Mesothelial cell of epicardium (in vitro differentiated cells): ENCODE measurements around the gene OR2B2. TPM values are rescaled to one million over a fixed set of nuclear protein-coding genes. Genes with fewer than 3 reads are reported as not detected.
A peak's percentile ranks its signal among the peaks of the same experiment; 100 is the strongest.

ENCODE experiments used
- DNase-seq, 2 experiments: peaks; one replicate each; pipeline ENCODE4 v3.0.0; 2021; ENCODE audit warnings: low spot score in 2 of 2; ENCODE audit not compliant: unreplicated experiment in 2 of 2
- H3K27ac Mint-ChIP-seq: 2 replicates; pipeline ENCODE4 v1.8.0; 2021; ENCODE audit warnings: mixed read lengths
- H3K27me3 Mint-ChIP-seq: 2 replicates; pipeline ENCODE4 v1.8.0; 2021; ENCODE audit warnings: low read depth, mixed read lengths
- H3K36me3 Mint-ChIP-seq: 2 replicates; pipeline ENCODE4 v1.8.0; 2021; ENCODE audit warnings: mixed read lengths
- H3K4me1 Mint-ChIP-seq: 2 replicates; pipeline ENCODE4 v1.8.0; 2021; ENCODE audit warnings: mixed read lengths
- H3K4me3 Mint-ChIP-seq: 2 replicates; pipeline ENCODE4 v1.8.0; 2021; ENCODE audit warnings: mild to moderate bottlenecking, moderate library complexity, mixed read lengths
- H3K9me3 Mint-ChIP-seq: 2 replicates; pipeline ENCODE4 v1.8.0; 2021; ENCODE audit warnings: mixed read lengths
- CTCF ChIP-seq: fragments of 200-600 bp; sonication (generic); IDR thresholded peaks from one replicate; pipeline ENCODE4 v1.5.0; 2021; ENCODE audit warnings: antibody characterized with exemption; ENCODE audit not compliant: unreplicated experiment
- total RNA-seq: library from RNA; stranded (reverse); gene quantifications from 3 replicates; pipeline ENCODE4 v1.2.1, GENCODE V29; 2021

Gene OR2B2
- total RNA-seq, 1 donor from 2014 or later: not detected

- Mint-ChIP-seq H3K9me3 (no peaks in the 10 kb centered on the region), H3K27ac (no peak overlapping the region), H3K4me3 (no peak overlapping the region), H3K36me3 (no peaks in the 10 kb centered on the region), H3K27me3 (no peaks in the 10 kb centered on the region), H3K4me1 (peaks cover 40% of the 10 kb centered on the region)
- no peak for TF ChIP-seq CTCF
- peak in 1 of 2 experiments; percentile 74 for DNase-seq
Observed at GRCh38 chr6:27890445-27891319, 21.5 kb downstream of the OR2B2 start.

- H3K4me1 Mint-ChIP-seq: peaks cover 40% of the 10 kb centered on the region
- no peak overlapping the region for H3K4me3 Mint-ChIP-seq
- no peaks in the 10 kb centered on the region for H3K9me3 Mint-ChIP-seq
- DNase-seq: no peak
- no peak for TF ChIP-seq CTCF
- H3K27me3 Mint-ChIP-seq: no peaks in the 10 kb centered on the region
- H3K36me3 Mint-ChIP-seq: no peaks in the 10 kb centered on the region
- H3K27ac Mint-ChIP-seq: no peak overlapping the region
Observed at GRCh38 chr6:27889628-27890444, 22.4 kb downstream of the OR2B2 start.

- Mint-ChIP-seq H3K9me3 (no peaks in the 10 kb centered on the region), H3K27me3 (no peaks in the 10 kb centered on the region), H3K4me1 (peaks cover 40% of the 10 kb centered on the region), H3K36me3 (no peaks in the 10 kb centered on the region), H3K27ac (no peak overlapping the region), H3K4me3 (no peak overlapping the region)
- no peak for TF ChIP-seq CTCF
- no peak for DNase-seq
Observed at GRCh38 chr6:27889275-27889627, 22.9 kb downstream of the OR2B2 start.

GRCh38 chr6:27888566-27888965, 23.6 kb downstream of the OR2B2 start:
- H3K9me3 Mint-ChIP-seq: no peaks in the 10 kb centered on the region
- no peak for TF ChIP-seq CTCF
- no peaks in the 10 kb centered on the region for H3K36me3 Mint-ChIP-seq
- DNase-seq: no peak
- peaks cover 40% of the 10 kb centered on the region for H3K4me1 Mint-ChIP-seq
- H3K27me3 Mint-ChIP-seq: no peaks in the 10 kb centered on the region
- H3K27ac Mint-ChIP-seq: peak overlapping the region; percentile 14
- no peak overlapping the region for H3K4me3 Mint-ChIP-seq

- no peaks in the 10 kb centered on the region for H3K9me3 Mint-ChIP-seq
Observed at GRCh38 chr6:27886073-27886472, 26.1 kb downstream of the OR2B2 start.

More at GRCh38 chr6:27886073-27886472, 26.1 kb downstream of the OR2B2 start:
- Mint-ChIP-seq H3K36me3 (no peaks in the 10 kb centered on the region), H3K4me1 (peaks cover 22% of the 10 kb centered on the region), H3K27me3 (no peaks in the 10 kb centered on the region), H3K4me3 (no peak overlapping the region), H3K27ac (no peak overlapping the region)
- DNase-seq: no peak
- no peak for TF ChIP-seq CTCF
